SU-DHL-6 (cell line): ENCODE results near the gene GRAMD1B.

Experiments
- H2AFZ ChIP-seq: fragments of 200-600 bp; sonication (generic); 2 replicates; pipeline ENCODE4 v1.6.1; 2014; ENCODE audit warnings: low read depth, mild to moderate bottlenecking, moderate library complexity, mixed read lengths, antibody characterized with exemption, low read length; ENCODE audit not compliant: severe bottlenecking
- H3F3A ChIP-seq: fragments of 200-600 bp; shearing (Covaris generic); 2 replicates; pipeline ENCODE4 v1.6.0; 2016; ENCODE audit warnings: antibody characterized with exemption, mild to moderate bottlenecking; ENCODE audit not compliant: insufficient read depth
- H3K27ac ChIP-seq: fragments of 200-600 bp; sonication (generic); 2 replicates; pipeline ENCODE4 v1.5.1; 2016; ENCODE audit warnings: low read depth, mild to moderate bottlenecking, low read length, moderate library complexity, mixed read lengths
- H3K27me3 ChIP-seq: fragments of 200-600 bp; sonication (generic), shearing (Covaris generic); 2 replicates; pipeline ENCODE4 v1.6.0; 2014; ENCODE audit warnings: mild to moderate bottlenecking, low read length
- H3K36me3 ChIP-seq: fragments of 200-600 bp; sonication (generic); 2 replicates; pipeline ENCODE4 v1.6.1; 2014; ENCODE audit warnings: mild to moderate bottlenecking, low read length, mixed read lengths
- H3K4me2 ChIP-seq: fragments of 300-600, 200-600 bp; shearing (Covaris generic), sonication (generic); 2 replicates; pipeline ENCODE4 v1.6.0; 2014; ENCODE audit warnings: low read length, low read depth, mild to moderate bottlenecking; ENCODE audit not compliant: poor library complexity, severe bottlenecking
- H3K4me3 ChIP-seq: fragments of 200-600 bp; sonication (generic); 2 replicates; pipeline ENCODE4 v1.5.1; 2014; ENCODE audit warnings: antibody characterized with exemption, low read length, mild to moderate bottlenecking, mixed read lengths; ENCODE audit not compliant: insufficient read depth, poor library complexity, severe bottlenecking
- H3K79me2 ChIP-seq: fragments of 200-600 bp; sonication (generic); 2 replicates; pipeline ENCODE4 v1.6.1; 2014; ENCODE audit warnings: mild to moderate bottlenecking, low read length, moderate library complexity; ENCODE audit not compliant: insufficient read depth
- H3K9ac ChIP-seq: fragments of 200-600 bp; sonication (generic); 2 replicates; pipeline ENCODE4 v1.7.0; 2014; ENCODE audit warnings: mild to moderate bottlenecking, low read length
- H3K9me2 ChIP-seq: fragments of 200-600 bp; sonication (generic); replicated peaks from 2 replicates; pipeline ENCODE4 v1.6.1; 2014; ENCODE audit warnings: low read length; ENCODE audit not compliant: insufficient read depth
- H3K9me3 ChIP-seq: fragments of 200-600 bp; sonication (generic); 2 replicates; pipeline ENCODE4 v1.6.1; 2014; ENCODE audit warnings: low read length, mixed read lengths; ENCODE audit not compliant: insufficient read depth
- H4K20me1 ChIP-seq: fragments of 200-600 bp; sonication (generic); 2 replicates; pipeline ENCODE4 v1.6.1; 2014; ENCODE audit warnings: low read depth, mild to moderate bottlenecking, antibody characterized with exemption, low read length, moderate library complexity, mixed read lengths
- EZH2phosphoT487 ChIP-seq: fragments of 200-600 bp; sonication (generic), shearing (Covaris generic); conservative IDR thresholded peaks from 2 replicates; pipeline ENCODE4 v1.6.1; 2018; ENCODE audit warnings: mild to moderate bottlenecking, antibody characterized with exemption, low read length, moderate library complexity, mixed read lengths
- TF ChIP-seq, protein P1 (sequence below): fragments of 200-600 bp; sonication (generic); IDR thresholded peaks from one replicate; pipeline ENCODE4 v1.5.1; 2017; ENCODE audit warnings: antibody characterized with exemption, mild to moderate bottlenecking, low read length, moderate library complexity; ENCODE audit not compliant: insufficient read depth, poor library complexity, severe bottlenecking

Gene GRAMD1B

DNA sequence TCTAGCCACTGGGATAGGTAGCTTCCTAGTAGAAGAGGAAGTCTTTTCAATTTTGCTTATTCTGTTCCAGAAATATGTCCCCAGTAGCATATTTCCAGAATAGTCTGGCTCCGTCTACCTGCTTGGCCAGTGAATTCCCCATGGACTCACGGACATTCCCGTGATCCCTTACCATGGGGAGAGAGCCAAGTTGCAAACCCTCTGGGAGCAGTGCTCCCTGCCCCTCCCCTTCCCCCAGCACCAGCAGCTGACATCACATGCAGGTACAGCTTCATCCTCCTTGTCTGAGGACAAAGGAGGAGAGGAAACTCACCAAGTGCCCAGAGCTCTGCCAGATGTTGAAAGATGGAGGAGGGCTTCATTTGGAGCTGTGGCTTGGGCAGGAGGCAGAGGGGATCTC, 61.2 kb downstream of the GRAMD1B start:
- H3K36me3 ChIP-seq, result no peaks in the 10 kb centered on the region
- H2AFZ ChIP-seq, result no peak overlapping the region
- TF ChIP-seq, protein P1, sequence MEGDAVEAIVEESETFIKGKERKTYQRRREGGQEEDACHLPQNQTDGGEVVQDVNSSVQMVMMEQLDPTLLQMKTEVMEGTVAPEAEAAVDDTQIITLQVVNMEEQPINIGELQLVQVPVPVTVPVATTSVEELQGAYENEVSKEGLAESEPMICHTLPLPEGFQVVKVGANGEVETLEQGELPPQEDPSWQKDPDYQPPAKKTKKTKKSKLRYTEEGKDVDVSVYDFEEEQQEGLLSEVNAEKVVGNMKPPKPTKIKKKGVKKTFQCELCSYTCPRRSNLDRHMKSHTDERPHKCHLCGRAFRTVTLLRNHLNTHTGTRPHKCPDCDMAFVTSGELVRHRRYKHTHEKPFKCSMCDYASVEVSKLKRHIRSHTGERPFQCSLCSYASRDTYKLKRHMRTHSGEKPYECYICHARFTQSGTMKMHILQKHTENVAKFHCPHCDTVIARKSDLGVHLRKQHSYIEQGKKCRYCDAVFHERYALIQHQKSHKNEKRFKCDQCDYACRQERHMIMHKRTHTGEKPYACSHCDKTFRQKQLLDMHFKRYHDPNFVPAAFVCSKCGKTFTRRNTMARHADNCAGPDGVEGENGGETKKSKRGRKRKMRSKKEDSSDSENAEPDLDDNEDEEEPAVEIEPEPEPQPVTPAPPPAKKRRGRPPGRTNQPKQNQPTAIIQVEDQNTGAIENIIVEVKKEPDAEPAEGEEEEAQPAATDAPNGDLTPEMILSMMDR, result no peak
- no peak for TF ChIP-seq EZH2phosphoT487
- H3K4me3 ChIP-seq, result no peak overlapping the region
- no peak overlapping the region for H3K27ac ChIP-seq
- no peak overlapping the region for H3K9ac ChIP-seq
- H3K9me2 ChIP-seq, result no peaks in the 10 kb centered on the region
- H3K4me2 ChIP-seq, result no peak overlapping the region
- H3K27me3 ChIP-seq, result no peaks in the 10 kb centered on the region
- H3K9me3 ChIP-seq, result no peaks in the 10 kb centered on the region
- H3K79me2 ChIP-seq, result peaks cover 8% of the 10 kb centered on the region
- H4K20me1 ChIP-seq, result no peaks in the 10 kb centered on the region
- H3F3A ChIP-seq, result no peaks in the 10 kb centered on the region

GRCh38 chr11:123493349-123494063, 63.4 kb downstream of the GRAMD1B start:
- H3K36me3 ChIP-seq, result no peaks in the 10 kb centered on the region
- TF ChIP-seq EZH2phosphoT487, result no peak
- TF ChIP-seq, protein P1, result no peak
- no peaks in the 10 kb centered on the region for H4K20me1 ChIP-seq
- no peaks in the 10 kb centered on the region for H3F3A ChIP-seq
- no peaks in the 10 kb centered on the region for H3K9me3 ChIP-seq
- H3K4me2 ChIP-seq, result no peak overlapping the region
- H3K9me2 ChIP-seq, result no peaks in the 10 kb centered on the region
- no peak overlapping the region for H3K4me3 ChIP-seq
- no peak overlapping the region for H3K9ac ChIP-seq
- H3K27ac ChIP-seq, result 0 out of 2 replicates have a peak overlapping the region, but pooled peaks have one; percentile 0
- H2AFZ ChIP-seq, result no peak overlapping the region
- H3K27me3 ChIP-seq, result no peaks in the 10 kb centered on the region
- peaks cover 9% of the 10 kb centered on the region for H3K79me2 ChIP-seq

DNA sequence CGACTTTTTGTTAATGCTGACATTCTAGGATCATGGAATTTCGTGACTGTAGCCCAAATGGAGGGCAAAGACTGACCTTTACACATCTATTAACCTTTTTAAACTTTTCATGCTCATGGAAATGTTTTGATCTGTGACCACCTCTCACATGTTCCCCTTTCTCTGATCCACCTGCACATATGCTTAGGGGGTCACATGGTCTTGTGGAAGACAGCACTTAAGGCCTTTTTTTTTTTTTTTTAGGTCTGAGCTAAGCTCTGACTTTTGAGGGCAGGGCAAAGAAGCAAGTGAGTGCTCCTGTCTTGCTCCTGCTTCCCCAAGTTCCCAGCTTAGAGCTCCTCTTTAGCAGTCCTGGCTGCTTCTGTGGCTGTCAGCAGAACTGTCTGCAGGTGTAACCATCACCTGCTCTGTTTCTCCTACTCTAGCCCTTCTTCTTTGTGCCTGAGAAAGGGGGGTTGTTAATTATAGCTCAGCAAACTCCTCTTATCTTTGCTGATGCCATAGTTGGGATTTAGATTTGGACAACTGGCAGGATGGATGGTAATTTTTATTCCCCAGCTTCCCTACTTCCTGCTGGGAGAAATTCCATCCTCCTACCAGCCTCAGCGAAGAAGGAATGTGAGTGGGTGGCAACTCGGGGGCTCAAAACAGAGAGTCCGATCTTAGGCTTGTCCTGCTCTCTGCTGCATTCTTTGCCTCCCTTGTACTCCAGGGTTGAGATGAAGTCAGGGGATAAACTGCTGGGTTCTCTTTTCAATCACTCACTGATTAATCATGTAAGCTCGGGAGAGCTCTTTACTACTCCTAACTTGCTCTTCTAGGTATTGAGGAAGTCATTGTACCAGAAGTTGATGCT, 64.4 kb downstream of the GRAMD1B start:
- no peaks in the 10 kb centered on the region for H3K9me2 ChIP-seq
- H3K9me3 ChIP-seq, result no peaks in the 10 kb centered on the region
- no peak overlapping the region; the same call in 1 of the 2 replicates for H3K9ac ChIP-seq
- no peaks in the 10 kb centered on the region for H3K36me3 ChIP-seq
- H3K79me2 ChIP-seq, result peaks cover 12% of the 10 kb centered on the region
- no peaks in the 10 kb centered on the region for H3K27me3 ChIP-seq
- no peak overlapping the region for H3K4me2 ChIP-seq
- TF ChIP-seq, protein P1, result no peak
- no peak for TF ChIP-seq EZH2phosphoT487
- H3F3A ChIP-seq, result no peaks in the 10 kb centered on the region
- no peaks in the 10 kb centered on the region for H4K20me1 ChIP-seq
- 0 out of 2 replicates have a peak overlapping the region, but pooled peaks have one; percentile 0 for H3K27ac ChIP-seq
- no peak overlapping the region for H3K4me3 ChIP-seq
- no peak overlapping the region for H2AFZ ChIP-seq
